Measurements from ENCODE around the gene RBMS1. TPM values are rescaled to one million over a fixed set of nuclear protein-coding genes. Genes with fewer than 3 reads are reported as not detected.
A peak's percentile ranks its signal among the peaks of the same experiment; 100 is the strongest.

Gene RBMS1
- total RNA-seq, 1 donor from 2014 or later, result 148 TPM

DNA sequence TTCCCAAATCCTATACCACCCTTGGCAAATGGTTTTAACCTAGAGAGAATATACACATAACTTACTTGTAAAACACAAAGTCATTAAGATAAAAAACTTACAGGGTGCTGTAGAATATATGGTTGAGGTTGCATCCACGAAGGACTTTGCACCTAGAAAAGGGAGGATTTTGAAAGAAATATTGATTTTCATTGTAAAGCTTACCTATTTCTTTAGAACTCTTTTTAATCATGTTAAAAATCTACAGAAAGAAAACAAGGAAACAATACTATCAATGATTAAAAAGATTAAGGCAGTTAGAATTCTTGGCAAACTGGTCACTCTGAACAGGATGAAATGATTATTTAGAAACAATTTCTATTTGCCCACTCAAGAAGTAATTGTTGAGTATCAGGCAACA is 212.4 kb downstream of the RBMS1 start:
- Mint-ChIP-seq H3K27me3 (ENCODE audit: low read depth, unreplicated experiment) (no peaks in the 10 kb centered on the region), H3K9me3 (ENCODE audit: unreplicated experiment) (no peaks in the 10 kb centered on the region), H3K4me3 (ENCODE audit: unreplicated experiment) (no peak overlapping the region), H3K27ac (ENCODE audit: unreplicated experiment) (no peak overlapping the region), H3K4me1 (ENCODE audit: low read depth, unreplicated experiment) (peaks cover 26% of the 10 kb centered on the region), H3K36me3 (ENCODE audit: low read depth, unreplicated experiment) (peaks cover 26% of the 10 kb centered on the region)
- H2AFZ ChIP-seq (ENCODE audit: low read depth, low read length), result no peak overlapping the region
- H3K9ac ChIP-seq (ENCODE audit: low read length), result no peak overlapping the region
- H3K4me1 ChIP-seq (ENCODE audit: insufficient read depth, low read length), result peaks cover 12% of the 10 kb centered on the region
- DNase-seq (ENCODE audit: low read depth), result no peak
- no peaks in the 10 kb centered on the region for H4K20me1 ChIP-seq (ENCODE audit: insufficient read depth, low read length)
- no peaks in the 10 kb centered on the region for H3K27me3 ChIP-seq (ENCODE audit: insufficient read depth, low read length)
- H3K9me3 ChIP-seq (ENCODE audit: insufficient read depth, low read depth, low read length), result no peaks in the 10 kb centered on the region
- peaks cover 68% of the 10 kb centered on the region for H3K36me3 ChIP-seq (ENCODE audit: insufficient read depth, low read length)
- H3K4me2 ChIP-seq (ENCODE audit: low read length), result no peak overlapping the region
- no peaks in the 10 kb centered on the region for H3K79me2 ChIP-seq (ENCODE audit: insufficient read depth, low read length)
- no peak for FAIRE-seq
- TF ChIP-seq, protein P1, sequence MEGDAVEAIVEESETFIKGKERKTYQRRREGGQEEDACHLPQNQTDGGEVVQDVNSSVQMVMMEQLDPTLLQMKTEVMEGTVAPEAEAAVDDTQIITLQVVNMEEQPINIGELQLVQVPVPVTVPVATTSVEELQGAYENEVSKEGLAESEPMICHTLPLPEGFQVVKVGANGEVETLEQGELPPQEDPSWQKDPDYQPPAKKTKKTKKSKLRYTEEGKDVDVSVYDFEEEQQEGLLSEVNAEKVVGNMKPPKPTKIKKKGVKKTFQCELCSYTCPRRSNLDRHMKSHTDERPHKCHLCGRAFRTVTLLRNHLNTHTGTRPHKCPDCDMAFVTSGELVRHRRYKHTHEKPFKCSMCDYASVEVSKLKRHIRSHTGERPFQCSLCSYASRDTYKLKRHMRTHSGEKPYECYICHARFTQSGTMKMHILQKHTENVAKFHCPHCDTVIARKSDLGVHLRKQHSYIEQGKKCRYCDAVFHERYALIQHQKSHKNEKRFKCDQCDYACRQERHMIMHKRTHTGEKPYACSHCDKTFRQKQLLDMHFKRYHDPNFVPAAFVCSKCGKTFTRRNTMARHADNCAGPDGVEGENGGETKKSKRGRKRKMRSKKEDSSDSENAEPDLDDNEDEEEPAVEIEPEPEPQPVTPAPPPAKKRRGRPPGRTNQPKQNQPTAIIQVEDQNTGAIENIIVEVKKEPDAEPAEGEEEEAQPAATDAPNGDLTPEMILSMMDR (IDR thresholded peaks at IDR 0.05; ENCODE audit: insufficient read depth, low read depth, low read length), result no peak
- TF ChIP-seq EZH2 (IDR thresholded peaks at IDR 0.05; ENCODE audit: insufficient read depth, low read length), result no peak
- no peak overlapping the region for H3K27ac ChIP-seq (ENCODE audit: low read depth, low read length)
- no peak overlapping the region for H3K4me3 ChIP-seq (ENCODE audit: insufficient read depth, low read depth, low read length)

DNA sequence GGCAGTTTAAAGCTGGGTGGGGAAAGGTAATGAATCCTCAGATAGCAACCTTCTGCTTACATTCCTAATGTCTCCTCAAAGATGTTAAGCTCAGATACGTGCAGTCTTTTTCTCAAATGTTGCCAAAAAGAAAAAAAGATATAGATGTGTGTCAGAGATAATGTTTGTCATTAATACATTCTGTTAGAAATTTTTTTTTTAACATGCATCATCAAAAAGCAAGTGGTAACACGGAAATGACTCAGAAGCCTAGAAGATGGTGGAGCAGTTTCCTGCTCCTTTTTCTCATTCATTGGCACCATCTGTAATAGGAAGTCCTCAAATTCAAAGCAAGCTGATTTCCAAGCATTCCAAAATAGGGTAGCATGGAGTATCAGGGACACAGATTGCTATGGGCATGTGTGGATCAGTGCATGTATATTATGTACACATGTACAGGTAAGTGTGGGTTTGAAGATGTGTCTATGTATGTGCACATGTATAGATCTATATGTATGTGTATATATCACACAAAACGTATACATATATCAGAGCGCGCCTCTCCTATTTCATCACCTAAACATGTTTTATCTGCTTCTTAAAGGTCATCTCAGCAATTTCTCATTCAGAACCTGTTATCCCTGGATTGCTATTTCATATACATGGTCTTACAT is 213.7 kb downstream of the RBMS1 start:
- Histone ChIP-seq H3K36me3 (ENCODE audit: insufficient read depth, low read length) (peaks cover 67% of the 10 kb centered on the region), H4K20me1 (ENCODE audit: insufficient read depth, low read length) (no peaks in the 10 kb centered on the region), H3K27ac (ENCODE audit: low read depth, low read length) (peak overlapping the region; percentile 3), H3K27me3 (ENCODE audit: insufficient read depth, low read length) (no peaks in the 10 kb centered on the region), H3K9me3 (ENCODE audit: insufficient read depth, low read depth, low read length) (no peaks in the 10 kb centered on the region), H3K79me2 (ENCODE audit: insufficient read depth, low read length) (no peaks in the 10 kb centered on the region), H3K4me1 (ENCODE audit: insufficient read depth, low read length) (peaks cover 12% of the 10 kb centered on the region), H3K9ac (ENCODE audit: low read length) (no peak overlapping the region), H2AFZ (ENCODE audit: low read depth, low read length) (no peak overlapping the region), H3K4me2 (ENCODE audit: low read length) (peak overlapping the region; percentile 14), H3K4me3 (ENCODE audit: insufficient read depth, low read depth, low read length) (no peak overlapping the region)
- H3K9me3 Mint-ChIP-seq (ENCODE audit: unreplicated experiment), result no peaks in the 10 kb centered on the region
- H3K4me3 Mint-ChIP-seq (ENCODE audit: unreplicated experiment), result no peak overlapping the region
- no peak overlapping the region for H3K27ac Mint-ChIP-seq (ENCODE audit: unreplicated experiment)
- DNase-seq (ENCODE audit: low read depth), result peak; percentile 52
- peaks cover 28% of the 10 kb centered on the region for H3K36me3 Mint-ChIP-seq (ENCODE audit: low read depth, unreplicated experiment)
- H3K4me1 Mint-ChIP-seq (ENCODE audit: low read depth, unreplicated experiment), result peaks cover 32% of the 10 kb centered on the region
- no peak for TF ChIP-seq EZH2 (IDR thresholded peaks at IDR 0.05; ENCODE audit: insufficient read depth, low read length)
- TF ChIP-seq, protein P1 (IDR thresholded peaks at IDR 0.05; ENCODE audit: insufficient read depth, low read depth, low read length), result no peak
- no peaks in the 10 kb centered on the region for H3K27me3 Mint-ChIP-seq (ENCODE audit: low read depth, unreplicated experiment)
- peak; percentile 80 for FAIRE-seq

DNA sequence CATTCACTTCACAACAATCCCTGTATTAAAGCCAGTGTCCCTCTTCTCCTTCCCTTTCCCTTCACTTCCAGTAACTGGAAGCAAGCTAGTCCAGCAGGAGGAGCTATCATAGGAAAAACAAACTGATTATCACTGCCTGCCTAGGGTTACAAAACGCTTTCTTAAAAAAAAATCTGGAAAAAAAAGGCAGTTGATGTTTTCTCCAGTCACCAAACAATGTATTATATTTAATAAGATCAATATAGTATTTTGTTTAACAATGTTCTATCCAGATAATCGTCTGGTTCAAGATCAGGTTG is 214.8 kb downstream of the RBMS1 start:
- Histone ChIP-seq H3K4me1 (ENCODE audit: insufficient read depth, low read length) (peaks cover 12% of the 10 kb centered on the region), H3K27ac (ENCODE audit: low read depth, low read length) (no peak overlapping the region), H3K9ac (ENCODE audit: low read length) (no peak overlapping the region), H3K36me3 (ENCODE audit: insufficient read depth, low read length) (peaks cover 60% of the 10 kb centered on the region), H3K9me3 (ENCODE audit: insufficient read depth, low read depth, low read length) (no peaks in the 10 kb centered on the region), H3K27me3 (ENCODE audit: insufficient read depth, low read length) (no peaks in the 10 kb centered on the region), H3K4me2 (ENCODE audit: low read length) (no peak overlapping the region), H4K20me1 (ENCODE audit: insufficient read depth, low read length) (no peaks in the 10 kb centered on the region), H2AFZ (ENCODE audit: low read depth, low read length) (no peak overlapping the region), H3K4me3 (ENCODE audit: insufficient read depth, low read depth, low read length) (no peak overlapping the region), H3K79me2 (ENCODE audit: insufficient read depth, low read length) (no peaks in the 10 kb centered on the region)
- Mint-ChIP-seq H3K9me3 (ENCODE audit: unreplicated experiment) (no peaks in the 10 kb centered on the region), H3K4me1 (ENCODE audit: low read depth, unreplicated experiment) (peaks cover 39% of the 10 kb centered on the region), H3K4me3 (ENCODE audit: unreplicated experiment) (no peak overlapping the region), H3K36me3 (ENCODE audit: low read depth, unreplicated experiment) (peaks cover 26% of the 10 kb centered on the region), H3K27me3 (ENCODE audit: low read depth, unreplicated experiment) (no peaks in the 10 kb centered on the region), H3K27ac (ENCODE audit: unreplicated experiment) (peak overlapping the region; percentile 20)
- peak; percentile 59 for FAIRE-seq
- DNase-seq (ENCODE audit: low read depth), result no peak
- no peak for TF ChIP-seq EZH2 (IDR thresholded peaks at IDR 0.05; ENCODE audit: insufficient read depth, low read length)
- TF ChIP-seq, protein P1 (IDR thresholded peaks at IDR 0.05; ENCODE audit: insufficient read depth, low read depth, low read length), result peak; percentile 31
